ENCODE measurements around the gene GNG13. TPM values are rescaled to one million over a fixed set of nuclear protein-coding genes. Genes with fewer than 3 reads are reported as not detected.

Gene GNG13
- total RNA-seq, 1 experiment from 2014 or later = not detected

- Histone ChIP-seq H3K23me2 (ENCODE audit: insufficient read length, low read depth, low read length, poor library complexity, severe bottlenecking) (no peaks in the 10 kb centered on the region), H3K56ac (ENCODE audit: insufficient read length, low read depth, low read length) (no peak overlapping the region), H3K27me3 (ENCODE audit: insufficient read depth, low read length) (no peaks in the 10 kb centered on the region), H4K91ac (ENCODE audit: insufficient read length, low read depth, low read length) (no peak overlapping the region), H3K4me1 (ENCODE audit: insufficient read depth, low read length) (no peaks in the 10 kb centered on the region), H3K4ac (ENCODE audit: low read depth, low read length) (no peak overlapping the region), H3K9ac (ENCODE audit: extremely low read depth, insufficient read length, low read length) (no peak overlapping the region), H3K79me2 (ENCODE audit: insufficient read depth, low read length) (no peaks in the 10 kb centered on the region), H3K23ac (ENCODE audit: insufficient read length, low read depth, low read length) (no peak overlapping the region), H4K5ac (ENCODE audit: insufficient read length, low read depth, low read length) (no peak overlapping the region), H3K27ac (ENCODE audit: insufficient read length, low read depth, low read length) (no peak overlapping the region), H2BK5ac (ENCODE audit: insufficient read length, low read length) (no peak overlapping the region), H2AFZ (ENCODE audit: low read length) (no peak overlapping the region), H2AK5ac (ENCODE audit: insufficient read length, low read length) (no peak overlapping the region), H3K18ac (ENCODE audit: insufficient read length, low read depth, low read length) (no peak overlapping the region), H2BK20ac (ENCODE audit: low read depth, low read length, poor library complexity, severe bottlenecking) (no peak overlapping the region), H2BK15ac (ENCODE audit: low read depth, low read length) (no peak overlapping the region), H4K20me1 (ENCODE audit: control insufficient read depth, insufficient read depth, insufficient read length) (no peaks in the 10 kb centered on the region), H3T11ph (ENCODE audit: low read length) (no peak overlapping the region), H2BK120ac (ENCODE audit: low read depth, low read length, poor library complexity, severe bottlenecking) (no peak overlapping the region), H4K8ac (replicated peaks; ENCODE audit: insufficient read length, low read depth, low read length) (no peak overlapping the region), H3K4me2 (ENCODE audit: insufficient read depth, insufficient read length, low read length) (no peak overlapping the region), H3K79me1 (ENCODE audit: insufficient read depth, low read depth, low read length, poor library complexity, severe bottlenecking) (no peaks in the 10 kb centered on the region), H3K9me3 (ENCODE audit: control insufficient read depth, low read depth, low read length) (no peaks in the 10 kb centered on the region), H3K14ac (ENCODE audit: insufficient read depth, low read length) (no peak overlapping the region), H2BK12ac (ENCODE audit: insufficient read length, low read depth, low read length) (no peak overlapping the region)
- Mint-ChIP-seq H3K4me1 (peaks cover 20 to 31% of the 10 kb centered on the region in 2 experiments), H3K4me3 (no peak overlapping the region), H3K27me3 (ENCODE audit: low read depth) (peaks cover 15% of the 10 kb centered on the region), H3K9me3 (no peaks in the 10 kb centered on the region), H3K36me3 (ENCODE audit: insufficient read depth in 1 of 3, low read depth in 3 of 3) (no peaks in the 10 kb centered on the region), H3K27ac (no peak overlapping the region)
- no peak for TF ChIP-seq CTCF (conservative IDR thresholded peaks at IDR 0.05)
- no peak for DNase-seq
- no CpG with 5 or more reads among the region's 6 CpGs for WGBS (ENCODE audit: extremely low coverage, insufficient read length, low lambda C conversion rate)
Measured at GRCh38 chr16:749010-749409, 51.5 kb downstream of the GNG13 start.

Small RNA genes within 50 kb of the gene (microRNA-seq; reads per million reads assigned to microRNA genes)
- not detected for gene MIR662 (ENCODE audit: borderline microRNAs expressed)

Other genes with a start within 250 kb of the GNG13 start
- gene PRR35, start 240.3 kb downstream of the GNG13 start, total RNA-seq (2021) = 0.33 and 0.50 TPM in 2 replicates
- 0.26 and 0.42 TPM in 2 replicates for gene NHLRC4, start 233.7 kb downstream of the GNG13 start, total RNA-seq (2021)
- gene PIGQ, start 230.8 kb downstream of the GNG13 start, total RNA-seq (2021) = 58.0 and 65.5 TPM in 2 replicates
- 19.1 and 20.4 TPM in 2 replicates for gene RAB40C, start 210.7 kb downstream of the GNG13 start, total RNA-seq (2021)
- gene WFIKKN1, start 169.7 kb downstream of the GNG13 start, total RNA-seq (2021) = 8.3 and 8.7 TPM in 2 replicates
- 108 and 109 TPM in 2 replicates for gene METTL26, start 164.4 kb downstream of the GNG13 start, total RNA-seq (2021)
- gene MCRIP2, start 158.9 kb downstream of the GNG13 start, total RNA-seq (2021) = 50.5 and 52.5 TPM in 2 replicates
- gene WDR90, start 151.4 kb downstream of the GNG13 start, total RNA-seq (2021) = 61.8 and 68.2 TPM in 2 replicates
- gene RHOT2, start 132.6 kb downstream of the GNG13 start, total RNA-seq (2021) = 206 and 210 TPM in 2 replicates
- 7.6 and 8.8 TPM in 2 replicates for gene RHBDL1, start 125.1 kb downstream of the GNG13 start, total RNA-seq (2021)
- gene STUB1, start 120.3 kb downstream of the GNG13 start, total RNA-seq (2021) = 95.6 and 102 TPM in 2 replicates
- 50.1 and 52.7 TPM in 2 replicates for gene JMJD8, start 116.4 kb downstream of the GNG13 start, total RNA-seq (2021)
- 18.3 and 19.5 TPM in 2 replicates for gene WDR24, start 110.3 kb downstream of the GNG13 start, total RNA-seq (2021)
- 9.6 and 10.7 TPM in 2 replicates for gene FBXL16, start 94.9 kb downstream of the GNG13 start, total RNA-seq (2021)
- 26.2 and 28.9 TPM in 2 replicates for gene METRN, start 85.6 kb downstream of the GNG13 start, total RNA-seq (2021)
- gene ANTKMT, start 79.6 kb downstream of the GNG13 start, total RNA-seq (2021) = 31.5 and 34.8 TPM in 2 replicates
- gene CCDC78, start 74.3 kb downstream of the GNG13 start, total RNA-seq (2021) = 12.1 TPM in 2 replicates
- gene HAGHL, start 73.6 kb downstream of the GNG13 start, total RNA-seq (2021) = 21.3 and 25.2 TPM in 2 replicates
- 21.9 and 26.4 TPM in 2 replicates for gene CIAO3, start 59.7 kb downstream of the GNG13 start, total RNA-seq (2021)
- gene MSLN, start 40.0 kb downstream of the GNG13 start, total RNA-seq (2021) = 0.22 and 0.31 TPM in 2 replicates
- 48.6 and 52.2 TPM in 2 replicates for gene RPUSD1, start 12.4 kb downstream of the GNG13 start, total RNA-seq (2021)
- 120 and 127 TPM in 2 replicates for gene CHTF18, start 12.1 kb downstream of the GNG13 start, total RNA-seq (2021)
- gene LMF1, start 170.2 kb upstream of the GNG13 start, total RNA-seq (2021) = 7.1 and 7.8 TPM in 2 replicates
- 8.9 and 9.6 TPM in 2 replicates for gene SOX8, start 181.0 kb upstream of the GNG13 start, total RNA-seq (2021)